ENCODE measurements around the gene SP9.

Gene SP9

DNA sequence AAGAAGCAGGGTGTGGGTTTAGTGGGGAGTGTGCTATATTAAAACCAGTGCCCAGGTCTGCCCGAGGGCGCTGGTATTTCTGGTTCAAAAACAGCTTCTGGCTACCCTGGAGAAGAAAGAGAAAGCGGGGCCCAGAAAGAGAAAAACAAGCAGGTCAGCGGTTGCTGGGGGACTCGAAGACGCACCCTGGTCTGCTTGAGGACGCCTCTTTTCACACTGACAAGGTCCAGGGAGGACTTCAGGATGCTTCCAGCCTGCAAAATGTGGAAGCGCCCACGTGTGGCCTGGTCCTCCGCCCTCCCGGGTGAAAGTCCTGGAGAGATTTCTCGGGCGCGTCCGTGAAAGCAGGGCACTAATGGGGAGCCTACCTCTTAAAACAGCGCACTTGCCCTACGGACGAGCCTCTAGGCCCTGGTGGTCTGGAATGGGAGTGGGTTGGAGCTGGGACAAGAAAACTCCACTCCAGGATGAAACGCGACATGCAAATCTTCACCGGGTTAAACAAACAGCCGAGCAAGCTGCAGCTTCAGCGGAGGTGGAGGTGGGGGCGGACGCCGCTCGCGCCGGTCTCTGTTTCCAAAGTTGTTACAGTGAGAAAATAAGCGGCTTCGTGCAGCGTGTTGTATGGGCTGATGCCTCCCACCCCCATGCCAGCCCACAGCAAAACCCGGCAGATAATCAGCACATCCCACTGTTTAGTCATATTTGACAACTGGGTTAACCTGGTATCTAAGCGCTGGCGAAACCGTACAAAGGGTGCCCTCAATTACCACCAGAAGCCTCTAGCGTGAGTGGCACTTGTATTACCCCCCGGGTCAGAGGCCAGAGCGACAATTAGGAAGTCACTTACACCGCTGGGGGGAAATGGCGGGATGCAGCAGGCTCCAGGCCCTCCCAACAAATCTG lies 1.1 kb upstream of the SP9 start:
- no peak for DNase-seq (ENCODE audit: low read depth)
- no peak overlapping the region for H3K4me3 ChIP-seq (ENCODE audit: low read depth, low read length)
- TF ChIP-seq, protein P1, sequence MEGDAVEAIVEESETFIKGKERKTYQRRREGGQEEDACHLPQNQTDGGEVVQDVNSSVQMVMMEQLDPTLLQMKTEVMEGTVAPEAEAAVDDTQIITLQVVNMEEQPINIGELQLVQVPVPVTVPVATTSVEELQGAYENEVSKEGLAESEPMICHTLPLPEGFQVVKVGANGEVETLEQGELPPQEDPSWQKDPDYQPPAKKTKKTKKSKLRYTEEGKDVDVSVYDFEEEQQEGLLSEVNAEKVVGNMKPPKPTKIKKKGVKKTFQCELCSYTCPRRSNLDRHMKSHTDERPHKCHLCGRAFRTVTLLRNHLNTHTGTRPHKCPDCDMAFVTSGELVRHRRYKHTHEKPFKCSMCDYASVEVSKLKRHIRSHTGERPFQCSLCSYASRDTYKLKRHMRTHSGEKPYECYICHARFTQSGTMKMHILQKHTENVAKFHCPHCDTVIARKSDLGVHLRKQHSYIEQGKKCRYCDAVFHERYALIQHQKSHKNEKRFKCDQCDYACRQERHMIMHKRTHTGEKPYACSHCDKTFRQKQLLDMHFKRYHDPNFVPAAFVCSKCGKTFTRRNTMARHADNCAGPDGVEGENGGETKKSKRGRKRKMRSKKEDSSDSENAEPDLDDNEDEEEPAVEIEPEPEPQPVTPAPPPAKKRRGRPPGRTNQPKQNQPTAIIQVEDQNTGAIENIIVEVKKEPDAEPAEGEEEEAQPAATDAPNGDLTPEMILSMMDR (IDR thresholded peaks at IDR 0.05; ENCODE audit: control insufficient read depth, extremely low read depth, insufficient read depth): no peak

DNA sequence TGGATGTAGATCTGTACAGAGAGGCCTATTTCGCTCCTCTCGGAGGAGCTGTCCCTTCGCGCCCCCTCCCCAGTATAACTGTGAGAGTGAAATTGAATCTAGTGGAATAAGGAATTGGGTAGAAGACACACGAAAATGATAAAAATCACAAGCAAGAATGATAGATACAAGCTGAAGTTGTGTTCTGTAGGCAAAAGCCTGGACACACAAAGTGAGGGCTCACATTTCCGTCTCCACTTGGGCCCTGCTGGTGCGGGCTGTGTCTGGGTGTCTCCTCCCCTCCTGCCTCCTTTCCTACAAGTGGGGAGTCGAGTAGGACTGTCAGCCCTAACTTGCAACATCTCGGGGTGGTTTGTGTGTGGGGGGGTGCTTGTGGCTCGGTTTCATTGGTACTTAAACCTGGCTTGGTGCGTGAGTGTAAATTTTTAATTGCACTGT lies 457 bp upstream of the SP9 start:
- TF ChIP-seq, protein P1 (IDR thresholded peaks at IDR 0.05; ENCODE audit: control insufficient read depth, extremely low read depth, insufficient read depth): no peak
- DNase-seq (ENCODE audit: low read depth): no peak
- H3K4me3 ChIP-seq (ENCODE audit: low read depth, low read length): no peak overlapping the region

DNA sequence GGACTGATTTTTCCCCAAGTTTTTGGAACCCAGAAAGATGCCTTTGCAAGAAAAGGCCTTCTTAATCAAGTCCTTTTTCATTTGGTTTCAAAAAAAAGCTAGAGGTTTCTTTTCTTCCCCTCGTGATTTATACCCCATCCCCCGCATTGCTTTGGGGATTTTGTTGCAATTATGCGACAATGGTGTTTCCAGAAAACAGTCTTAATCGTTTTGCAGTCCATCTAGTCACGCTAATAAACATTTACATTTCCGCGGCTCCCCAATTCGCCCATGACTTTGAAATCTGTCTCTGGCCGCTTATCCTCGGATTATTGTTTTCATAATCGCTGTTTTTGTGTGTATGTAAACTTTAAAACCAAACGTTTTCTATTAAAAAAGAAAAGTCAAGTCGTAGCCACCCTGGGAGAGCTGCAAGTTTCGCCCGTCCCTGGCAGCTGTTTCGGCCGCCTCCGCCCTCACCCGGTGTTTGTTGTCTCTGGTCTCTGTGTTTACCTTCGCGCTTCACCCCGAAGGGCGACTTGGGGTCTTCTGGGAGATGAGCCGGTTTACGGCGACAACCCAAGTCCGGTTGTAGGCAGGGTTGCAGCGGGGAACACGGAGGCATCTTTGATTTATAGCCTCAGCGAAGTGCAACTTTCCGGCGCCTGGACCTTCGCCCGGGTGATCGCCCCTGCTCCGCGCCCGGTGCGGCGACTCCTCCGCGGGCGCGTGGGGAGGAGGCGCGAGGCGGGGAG lies 667 bp downstream of the SP9 start:
- DNase-seq (ENCODE audit: low read depth): no peak
- H3K4me3 ChIP-seq (ENCODE audit: low read depth, low read length): no peak overlapping the region
- TF ChIP-seq, protein P1 (IDR thresholded peaks at IDR 0.05; ENCODE audit: control insufficient read depth, extremely low read depth, insufficient read depth): no peak

DNA sequence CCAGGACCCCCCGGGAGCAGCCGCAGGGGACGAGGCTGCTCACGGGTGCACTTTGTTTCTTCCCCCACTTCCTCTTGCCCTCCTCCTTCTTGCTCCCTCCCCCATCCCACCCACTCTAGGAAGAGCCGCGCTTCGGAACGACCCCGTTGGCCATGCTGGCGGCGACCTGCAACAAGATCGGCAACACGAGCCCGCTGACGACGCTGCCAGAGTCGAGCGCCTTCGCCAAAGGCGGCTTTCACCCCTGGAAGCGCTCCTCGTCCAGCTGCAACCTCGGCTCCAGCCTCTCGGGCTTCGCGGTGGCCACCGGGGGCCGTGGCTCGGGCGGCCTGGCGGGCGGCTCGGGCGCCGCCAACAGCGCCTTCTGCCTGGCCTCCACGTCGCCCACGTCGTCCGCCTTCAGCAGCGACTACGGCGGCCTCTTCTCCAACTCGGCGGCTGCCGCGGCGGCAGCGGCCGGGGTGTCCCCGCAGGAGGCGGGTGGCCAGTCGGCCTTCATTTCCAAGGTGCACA lies 1.3 kb downstream of the SP9 start:
- TF ChIP-seq, protein P1 (IDR thresholded peaks at IDR 0.05; ENCODE audit: control insufficient read depth, extremely low read depth, insufficient read depth): no peak
- peak overlapping the region; percentile 43 for H3K4me3 ChIP-seq (ENCODE audit: low read depth, low read length)
- DNase-seq (ENCODE audit: low read depth): no peak

DNA sequence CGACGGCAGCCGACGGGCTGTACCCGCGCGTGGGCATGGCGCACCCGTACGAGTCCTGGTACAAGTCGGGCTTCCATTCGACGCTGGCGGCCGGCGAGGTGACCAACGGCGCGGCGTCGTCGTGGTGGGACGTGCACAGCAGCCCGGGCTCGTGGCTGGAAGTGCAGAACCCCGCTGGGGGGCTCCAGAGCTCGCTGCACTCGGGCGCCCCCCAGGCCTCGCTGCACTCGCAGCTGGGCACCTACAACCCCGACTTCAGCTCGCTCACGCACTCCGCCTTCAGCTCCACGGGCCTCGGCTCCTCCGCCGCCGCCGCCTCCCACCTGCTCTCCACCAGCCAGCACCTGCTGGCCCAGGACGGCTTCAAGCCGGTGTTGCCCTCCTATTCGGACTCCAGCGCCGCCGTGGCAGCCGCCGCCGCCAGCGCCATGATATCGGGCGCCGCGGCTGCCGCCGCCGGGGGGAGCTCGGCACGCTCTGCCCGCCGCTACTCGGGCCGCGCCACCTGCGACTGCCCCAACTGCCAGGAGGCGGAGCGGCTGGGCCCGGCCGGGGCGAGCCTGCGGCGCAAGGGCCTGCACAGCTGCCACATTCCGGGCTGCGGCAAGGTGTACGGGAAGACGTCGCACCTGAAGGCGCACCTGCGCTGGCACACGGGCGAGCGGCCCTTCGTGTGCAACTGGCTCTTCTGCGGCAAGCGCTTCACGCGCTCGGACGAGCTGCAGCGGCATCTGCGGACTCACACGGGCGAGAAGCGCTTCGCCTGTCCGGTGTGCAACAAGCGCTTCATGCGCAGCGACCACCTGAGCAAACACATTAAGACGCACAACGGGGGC lies 2.0 kb downstream of the SP9 start:
- H3K4me3 ChIP-seq (ENCODE audit: low read depth, low read length): peak overlapping the region; percentile 43
- TF ChIP-seq, protein P1 (IDR thresholded peaks at IDR 0.05; ENCODE audit: control insufficient read depth, extremely low read depth, insufficient read depth): peak; percentile 43
- DNase-seq (ENCODE audit: low read depth): no peak
